GM13976 (cell line): ENCODE data around the gene CNOT4.

Experiments
- DNase-seq: peaks from one replicate; pipeline ENCODE4 v3.0.0; 2012; ENCODE audit warnings: low spot score
- in situ Hi-C: fragments of 300-500 bp; cut with MboI; formaldehyde crosslinking; loops from one replicate; pipeline ENCODE4 v1.12.0; 2022; ENCODE audit warnings: low sequenced_read_pairs, mixed read lengths, inconsistent platforms; ENCODE audit not compliant: unreplicated experiment
- TF ChIP-seq, protein P1 (sequence below): IDR thresholded peaks from 2 replicates; pipeline ENCODE4 v1.5.1; 2012; ENCODE audit warnings: borderline replicate concordance, mild to moderate bottlenecking; ENCODE audit not compliant: insufficient read depth; ENCODE audit errors: extremely low read depth, missing control alignments, control extremely low read depth

The CNOT4 gene

DNA sequence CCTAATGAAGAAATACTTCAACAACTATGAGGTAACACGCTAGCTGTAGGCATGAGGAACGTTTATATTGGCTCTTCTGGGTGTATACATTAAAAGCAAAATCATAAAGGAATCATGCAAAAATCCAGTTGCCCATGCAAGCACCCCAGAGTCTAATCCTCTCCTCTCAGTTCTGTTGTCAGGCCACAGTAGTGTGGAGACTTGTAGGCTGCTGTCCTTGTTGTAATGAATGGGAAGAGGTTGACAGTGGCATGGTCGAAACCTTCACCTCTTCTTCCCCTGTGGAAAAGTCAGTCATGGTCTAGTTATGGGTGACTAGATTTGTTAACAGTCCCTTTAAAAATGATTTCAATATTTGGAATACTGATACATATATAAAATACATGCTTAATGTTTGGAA lies 121.3 kb downstream of the CNOT4 start:
- TF ChIP-seq, protein P1, sequence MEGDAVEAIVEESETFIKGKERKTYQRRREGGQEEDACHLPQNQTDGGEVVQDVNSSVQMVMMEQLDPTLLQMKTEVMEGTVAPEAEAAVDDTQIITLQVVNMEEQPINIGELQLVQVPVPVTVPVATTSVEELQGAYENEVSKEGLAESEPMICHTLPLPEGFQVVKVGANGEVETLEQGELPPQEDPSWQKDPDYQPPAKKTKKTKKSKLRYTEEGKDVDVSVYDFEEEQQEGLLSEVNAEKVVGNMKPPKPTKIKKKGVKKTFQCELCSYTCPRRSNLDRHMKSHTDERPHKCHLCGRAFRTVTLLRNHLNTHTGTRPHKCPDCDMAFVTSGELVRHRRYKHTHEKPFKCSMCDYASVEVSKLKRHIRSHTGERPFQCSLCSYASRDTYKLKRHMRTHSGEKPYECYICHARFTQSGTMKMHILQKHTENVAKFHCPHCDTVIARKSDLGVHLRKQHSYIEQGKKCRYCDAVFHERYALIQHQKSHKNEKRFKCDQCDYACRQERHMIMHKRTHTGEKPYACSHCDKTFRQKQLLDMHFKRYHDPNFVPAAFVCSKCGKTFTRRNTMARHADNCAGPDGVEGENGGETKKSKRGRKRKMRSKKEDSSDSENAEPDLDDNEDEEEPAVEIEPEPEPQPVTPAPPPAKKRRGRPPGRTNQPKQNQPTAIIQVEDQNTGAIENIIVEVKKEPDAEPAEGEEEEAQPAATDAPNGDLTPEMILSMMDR, result no peak
- no peak for DNase-seq
- in situ Hi-C loops, result no loop called here

DNA sequence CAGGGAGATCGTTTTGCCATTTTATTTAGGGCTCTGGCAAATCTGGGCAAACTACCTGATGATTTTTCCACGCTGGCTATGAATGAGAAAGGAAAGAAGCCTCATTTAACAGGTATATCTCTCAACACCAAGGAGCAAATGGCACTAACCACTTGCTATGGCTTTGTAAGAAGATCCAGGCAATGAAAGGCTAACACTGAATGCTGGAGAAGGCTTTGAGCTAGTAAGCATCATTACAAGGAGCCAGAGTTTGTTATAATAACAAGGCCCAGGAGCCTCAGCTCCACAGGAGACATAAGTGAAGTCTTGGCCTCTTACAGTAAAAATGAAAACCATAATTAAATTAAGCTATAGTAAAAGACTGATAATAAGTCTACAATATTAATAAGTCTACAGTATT lies 123.1 kb downstream of the CNOT4 start:
- TF ChIP-seq, protein P1, result no peak
- DNase-seq, result no peak
- in situ Hi-C loops, result no loop called here

DNA sequence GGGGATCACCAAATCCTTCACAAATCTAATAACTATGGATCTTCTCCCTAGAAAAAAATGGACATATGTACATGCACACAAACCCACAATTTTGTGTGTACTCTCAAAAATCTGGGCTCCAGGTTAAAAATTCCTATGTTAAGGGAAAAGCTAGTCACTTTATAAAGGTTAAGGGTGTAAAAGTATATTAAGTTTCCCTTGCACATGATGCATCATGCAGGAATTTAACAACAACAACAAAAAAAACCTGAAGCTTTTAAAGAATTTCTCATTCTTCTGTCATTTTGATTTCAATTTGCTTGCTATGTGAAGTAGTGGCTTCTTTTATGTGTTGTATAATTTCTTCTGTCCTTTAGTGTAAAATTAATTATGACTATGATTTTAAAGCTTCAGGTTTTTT lies 123.7 kb downstream of the CNOT4 start:
- in situ Hi-C loops, result no loop called here
- no peak for DNase-seq
- TF ChIP-seq, protein P1, result no peak

DNA sequence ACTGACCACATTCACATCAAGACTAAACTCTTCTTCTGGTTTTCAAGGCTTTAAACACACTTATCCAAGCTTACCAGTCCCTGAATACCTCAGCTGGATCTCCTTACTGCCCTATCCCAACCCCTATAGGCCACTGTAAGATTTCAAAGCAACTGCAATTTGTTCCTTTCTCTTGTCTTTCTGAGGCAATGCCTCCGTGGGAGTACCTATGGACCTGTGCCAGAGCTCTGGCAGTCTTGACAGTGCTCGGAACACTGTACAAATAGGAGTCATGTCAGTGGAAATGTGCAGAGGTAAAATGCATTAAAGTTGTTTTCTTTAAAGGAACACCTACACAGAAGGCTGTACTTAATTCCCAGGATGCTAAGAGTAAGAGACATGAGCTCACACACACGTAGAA lies 124.7 kb downstream of the CNOT4 start:
- in situ Hi-C loops, result no loop called here
- TF ChIP-seq, protein P1, result no peak
- no peak for DNase-seq

DNA sequence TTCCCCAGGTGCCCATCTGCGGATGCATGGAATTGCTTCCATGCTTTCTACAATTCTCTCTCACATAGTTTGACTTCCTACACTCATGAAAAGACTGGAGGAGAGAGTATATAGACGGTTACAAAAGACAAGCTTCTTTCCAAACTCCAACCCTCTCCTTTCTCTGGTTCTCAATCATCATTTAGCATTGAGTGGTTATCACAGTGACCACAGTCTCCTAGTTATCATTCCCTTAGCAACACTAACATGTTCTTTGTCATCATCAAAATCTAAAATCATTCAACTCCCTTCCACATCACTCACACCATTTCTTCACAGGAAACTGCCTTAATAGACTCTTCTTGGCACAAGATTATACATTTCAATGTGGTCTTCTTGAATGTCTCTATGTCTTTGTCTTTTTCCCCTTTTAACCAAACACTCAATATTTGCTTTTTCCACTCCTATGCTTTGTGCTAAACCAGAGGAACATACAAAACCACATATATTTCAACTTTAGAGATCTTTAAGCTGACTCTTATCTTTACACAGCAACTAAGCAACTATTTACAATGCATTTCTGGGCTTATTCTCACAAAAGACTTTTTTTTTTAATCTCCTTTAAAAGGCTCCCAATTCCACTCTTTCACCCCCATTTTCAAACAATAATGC lies 126.3 kb downstream of the CNOT4 start:
- DNase-seq, result no peak
- TF ChIP-seq, protein P1, result no peak
- in situ Hi-C loops, result no loop called here

DNA sequence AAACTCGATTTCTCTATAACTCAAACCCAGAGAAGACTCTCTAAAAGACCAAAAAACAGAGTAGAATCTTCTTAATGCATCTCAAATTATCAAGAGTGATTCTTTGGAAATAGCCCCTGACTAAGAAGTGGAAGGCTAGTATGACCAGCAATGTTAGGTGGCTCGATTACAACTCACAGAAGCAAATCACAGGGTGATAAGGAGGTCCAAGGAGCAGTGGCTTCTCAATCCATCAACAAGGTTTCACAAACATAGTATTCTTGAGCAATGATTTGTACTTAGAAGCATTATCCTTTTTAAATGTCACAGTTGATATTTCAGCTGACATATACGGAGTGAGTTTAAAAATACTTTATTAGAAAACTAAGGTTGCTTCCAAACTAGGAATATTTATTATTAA lies 127.7 kb downstream of the CNOT4 start:
- TF ChIP-seq, protein P1, result no peak
- DNase-seq, result no peak
- in situ Hi-C loops, result no loop called here

DNA sequence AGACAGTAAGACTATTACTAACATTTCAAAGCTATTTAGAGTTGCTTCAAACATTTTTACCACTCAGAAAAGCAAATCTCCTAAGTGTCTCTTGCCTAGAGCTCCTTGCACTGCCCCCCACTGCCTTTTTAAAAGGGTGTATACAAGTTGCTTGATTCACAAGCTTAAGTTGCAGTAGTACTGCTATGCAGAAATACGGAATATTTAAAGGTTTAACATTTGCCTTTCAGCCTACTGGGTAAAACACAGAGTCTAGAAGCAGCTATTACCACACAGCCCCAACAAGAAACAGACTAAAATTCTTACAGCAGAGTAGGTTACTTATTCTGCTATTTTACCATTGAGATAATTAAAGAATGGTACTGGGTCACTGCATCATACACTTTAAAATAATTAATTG lies 128.5 kb downstream of the CNOT4 start:
- in situ Hi-C loops, result no loop called here
- TF ChIP-seq, protein P1, result no peak
- no peak for DNase-seq
